GM12891 (cell line): Measurements from ENCODE around the gene PARD6A.

Source experiments
- POLR2AphosphoS5 ChIP-seq: IDR thresholded peaks from 2 replicates; pipeline ENCODE4 v1.6.1; 2011; ENCODE audit warnings: low read depth, low read length, control low read depth
- POU2F2 ChIP-seq: IDR thresholded peaks from 2 replicates; pipeline ENCODE4 v1.6.1; 2011; ENCODE audit warnings: low read depth, mild to moderate bottlenecking, control low read depth, low read length, moderate library complexity

DNA sequence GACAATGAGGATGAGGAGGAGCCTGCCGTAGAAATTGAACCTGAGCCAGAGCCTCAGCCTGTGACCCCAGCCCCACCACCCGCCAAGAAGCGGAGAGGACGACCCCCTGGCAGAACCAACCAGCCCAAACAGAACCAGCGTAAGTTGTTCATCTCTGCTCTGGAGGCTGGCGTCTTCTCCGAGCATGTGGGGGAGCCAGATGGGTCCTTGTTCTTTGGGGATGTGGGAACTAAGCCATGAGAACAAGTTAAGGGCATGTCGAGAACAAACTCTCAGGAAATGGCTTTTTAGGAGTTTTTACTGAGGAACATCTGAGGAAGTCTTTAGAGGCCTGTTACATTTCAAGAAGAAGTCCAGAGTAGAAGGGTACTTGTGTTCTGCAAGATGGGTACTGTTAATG lies 24.0 kb upstream of the PARD6A start:
- TF ChIP-seq POU2F2 (no peak), POLR2AphosphoS5 (no peak)
